ENCODE measurements around the gene G6PC3. TPM values are rescaled to one million over a fixed set of nuclear protein-coding genes. Genes with fewer than 3 reads are reported as not detected.

The G6PC3 gene
- total RNA-seq, 1 donor from 2014 or later = 26.3 TPM

- ATAC-seq = no peak
- DNase-seq = no peak
- intact Hi-C loops (cut with micrococcal nuclease) = no loop called here
Observed at GRCh38 chr17:44078412-44078811, 7.9 kb downstream of the G6PC3 start.

- no peak for DNase-seq
- intact Hi-C loops (cut with micrococcal nuclease) = no loop called here
- no peak for ATAC-seq
Observed at GRCh38 chr17:44079877-44080821, 9.6 kb downstream of the G6PC3 start.

- intact Hi-C loops (cut with micrococcal nuclease) = no loop called here
- DNase-seq (no peak), ATAC-seq (no peak)
Observed at GRCh38 chr17:44081681-44082080, 11.1 kb downstream of the G6PC3 start.

- intact Hi-C loops (cut with micrococcal nuclease) = no loop called here
- no peak for DNase-seq
- ATAC-seq = no peak
Observed at GRCh38 chr17:44082256-44082927, 11.9 kb downstream of the G6PC3 start.

GRCh38 chr17:44083250-44083849 lies 12.8 kb downstream of the G6PC3 start:
- intact Hi-C loops (cut with micrococcal nuclease) = no loop called here
- ATAC-seq (peak; percentile 57), DNase-seq (no peak)

- no peak for ATAC-seq
- intact Hi-C loops (cut with micrococcal nuclease) = no loop called here
- DNase-seq = no peak
Observed at GRCh38 chr17:44084131-44084538, 13.6 kb downstream of the G6PC3 start.

GRCh38 chr17:44084921-44085320 lies 14.4 kb downstream of the G6PC3 start:
- intact Hi-C loops (cut with micrococcal nuclease) = no loop called here
- DNase-seq (no peak), ATAC-seq (no peak)

GRCh38 chr17:44085908-44086307 lies 15.4 kb downstream of the G6PC3 start:
- no peak for DNase-seq
- ATAC-seq = no peak
- intact Hi-C loops (cut with micrococcal nuclease) = no loop called here

GRCh38 chr17:44086364-44087311 lies 16.1 kb downstream of the G6PC3 start:
- ATAC-seq = peak; percentile 6
- no peak for DNase-seq
- intact Hi-C loops (cut with micrococcal nuclease) = no loop called here

GRCh38 chr17:44087319-44087718 lies 16.8 kb downstream of the G6PC3 start:
- intact Hi-C loops (cut with micrococcal nuclease) = no loop called here
- DNase-seq (no peak), ATAC-seq (no peak)

- intact Hi-C loops (cut with micrococcal nuclease) = no loop called here
- no peak for DNase-seq
- ATAC-seq = no peak
Observed at GRCh38 chr17:44088254-44088653, 17.7 kb downstream of the G6PC3 start.

GRCh38 chr17:44091200-44091997 lies 20.9 kb downstream of the G6PC3 start:
- ATAC-seq = no peak
- no peak for DNase-seq
- intact Hi-C loops (cut with micrococcal nuclease) = no loop called here

- intact Hi-C loops (cut with micrococcal nuclease) = no loop called here
- DNase-seq = no peak
- no peak for ATAC-seq
Observed at GRCh38 chr17:44092051-44092450, 21.5 kb downstream of the G6PC3 start.

GRCh38 chr17:44093231-44093900 lies 22.8 kb downstream of the G6PC3 start:
- intact Hi-C loops (cut with micrococcal nuclease) = no loop called here
- DNase-seq = no peak
- ATAC-seq = no peak

GRCh38 chr17:44094701-44095387 lies 24.3 kb downstream of the G6PC3 start:
- no peak for ATAC-seq
- DNase-seq = no peak
- intact Hi-C loops (cut with micrococcal nuclease) = no loop called here

GRCh38 chr17:44095388-44095646 lies 24.8 kb downstream of the G6PC3 start:
- intact Hi-C loops (cut with micrococcal nuclease) = no loop called here
- no peak for ATAC-seq
- no peak for DNase-seq

- intact Hi-C loops (cut with micrococcal nuclease) = no loop called here
- DNase-seq (peak; percentile 72), ATAC-seq (peak; percentile 70)
Observed at GRCh38 chr17:44095647-44096496, 25.3 kb downstream of the G6PC3 start.
